HepG2 (cell line): ENCODE data around the gene TCEANC2. TPM values are rescaled to one million over a fixed set of nuclear protein-coding genes. Genes with fewer than 3 reads are reported as not detected.

Source experiments
- BATF2 ChIP-seq: sonication (generic); formaldehyde crosslinking; IDR thresholded peaks from 2 replicates; pipeline ENCODE4 v1.8.0; 2022; ENCODE audit warnings: mild to moderate bottlenecking, missing genetic modification reagents, moderate library complexity
- CC2D1A ChIP-seq: sonication (generic); formaldehyde crosslinking; IDR thresholded peaks from 2 replicates; pipeline ENCODE4 v1.8.1; 2023; ENCODE audit warnings: mild to moderate bottlenecking, missing genetic modification reagents
- FOXK2 ChIP-seq: fragments of 450-650 bp; IDR thresholded peaks from 2 replicates; pipeline ENCODE4 v1.6.1; 2016
- HNRNPL ChIP-seq: fragments of 200-400 bp; formaldehyde crosslinking; IDR thresholded peaks from 2 replicates; pipeline ENCODE4 v1.6.1; 2017; ENCODE audit warnings: mild to moderate bottlenecking, low read depth, low read length
- HOXA5 ChIP-seq: sonication (generic); formaldehyde crosslinking; IDR thresholded peaks from 2 replicates; pipeline ENCODE4 v1.4.0; 2020; ENCODE audit warnings: missing genetic modification reagents
- MXI1 ChIP-seq: IDR thresholded peaks from 3 replicates; pipeline ENCODE4 v1.6.1; 2012; ENCODE audit warnings: low read depth, low read length, inconsistent platforms, borderline replicate concordance
- SALL1 ChIP-seq: sonication (generic); formaldehyde crosslinking; IDR thresholded peaks from 2 replicates; pipeline ENCODE4 v1.8.0; 2022; ENCODE audit warnings: mild to moderate bottlenecking, missing genetic modification reagents
- SETDB1 ChIP-seq: sonication (generic); formaldehyde crosslinking; IDR thresholded peaks from 2 replicates; pipeline ENCODE4 v1.5.1; 2020; ENCODE audit warnings: missing genetic modification reagents, mild to moderate bottlenecking, borderline replicate concordance
- SIX1 ChIP-seq: sonication (generic); formaldehyde crosslinking; IDR thresholded peaks from 2 replicates; pipeline ENCODE4 v1.4.0; 2020; ENCODE audit warnings: missing genetic modification reagents, borderline replicate concordance
- SMARCC2 ChIP-seq: fragments of 450-650 bp; IDR thresholded peaks from 2 replicates; pipeline ENCODE4 v1.6.1; 2017; ENCODE audit warnings: antibody characterized with exemption, mild to moderate bottlenecking
- SP1 ChIP-seq, 2 experiments: fragments of 450-650 bp in 1 of 2; sonication (generic) in 1 of 2; formaldehyde crosslinking in 1 of 2; IDR thresholded peaks; 2 replicates each; pipeline versions ENCODE4 v1.4.0 to v1.6.1; 2016 to 2020; ENCODE audit warnings: missing genetic modification reagents in 1 of 2
- SRY ChIP-seq: sonication (generic); formaldehyde crosslinking; IDR thresholded peaks from 2 replicates; pipeline ENCODE4 v1.8.0; 2022; ENCODE audit warnings: mild to moderate bottlenecking, missing genetic modification reagents
- TAF15 ChIP-seq: fragments of 200-400 bp; formaldehyde crosslinking; IDR thresholded peaks from one replicate; pipeline ENCODE4 v1.6.1; 2018; ENCODE audit warnings: mild to moderate bottlenecking, low read depth, low read length; ENCODE audit not compliant: poor library complexity, severe bottlenecking
- TEAD3 ChIP-seq: optimal IDR thresholded peaks from 2 replicates; pipeline ENCODE3; 2016; ENCODE audit warnings: borderline replicate concordance
- UBTF ChIP-seq: sonication (generic); formaldehyde crosslinking; IDR thresholded peaks from 2 replicates; pipeline ENCODE4 v1.4.0; 2020; ENCODE audit warnings: mild to moderate bottlenecking, missing genetic modification reagents
- ZNF143 ChIP-seq: sonication (generic); formaldehyde crosslinking; IDR thresholded peaks from 2 replicates; pipeline ENCODE4 v1.4.0; 2020; ENCODE audit warnings: missing genetic modification reagents
- ZNF329 ChIP-seq: sonication (generic); formaldehyde crosslinking; IDR thresholded peaks from 2 replicates; pipeline ENCODE4 v1.9.0; 2021; ENCODE audit warnings: low read depth, mild to moderate bottlenecking, missing genetic modification reagents
- ZNF33B ChIP-seq: sonication (generic); formaldehyde crosslinking; IDR thresholded peaks from 2 replicates; pipeline ENCODE4 v1.5.1; 2020; ENCODE audit warnings: mild to moderate bottlenecking, missing genetic modification reagents
- ZNF580 ChIP-seq: IDR thresholded peaks from 2 replicates; pipeline ENCODE4 v1.6.1; 2016; ENCODE audit warnings: low read depth, borderline replicate concordance
- ZNF652 ChIP-seq: IDR thresholded peaks from 2 replicates; pipeline ENCODE4 v1.6.1; 2016; ENCODE audit warnings: low read depth, borderline replicate concordance
- ZNF687 ChIP-seq: sonication (generic); formaldehyde crosslinking; IDR thresholded peaks from 2 replicates; pipeline ENCODE4 v1.5.1; 2020; ENCODE audit warnings: mild to moderate bottlenecking, missing genetic modification reagents, moderate library complexity
- ZNF7 ChIP-seq: IDR thresholded peaks from 2 replicates; pipeline ENCODE4 v1.6.1; 2016; ENCODE audit warnings: missing biosample characterization, missing genetic modification reagents
- ZSCAN20 ChIP-seq: sonication (generic); formaldehyde crosslinking; IDR thresholded peaks from 2 replicates; pipeline ENCODE4 v1.4.0; 2020; ENCODE audit warnings: missing genetic modification reagents, mild to moderate bottlenecking, borderline replicate concordance
- polyA plus RNA-seq, 8 experiments: library from polyadenylated mRNA; depleted of rRNA in 3 of 8; stranded (reverse) in 7 of 8; unstranded in 1 of 8; fragments of >200 nt; fragmentation: Illumina TruSeq in 4 of 8; extraction: Trizol in 4 of 8; gene quantifications; 2 replicates each; pipeline versions ENCODE4 v1.2.1 to v1.2.3, GENCODE V29; 2011 to 2016; ENCODE audit warnings: low read depth in 4 of 8, missing spikeins in 1 of 8, mixed read lengths in 1 of 8; ENCODE audit not compliant: insufficient read depth in 1 of 8
- total RNA-seq, 5 experiments: library from RNA; depleted of rRNA; stranded (reverse); fragments of >200 nt; fragmentation: Illumina TruSeq; extraction: Trizol; gene quantifications; 2 replicates each; pipeline ENCODE4 v1.2.3, GENCODE V29; 2016; ENCODE audit warnings: low read depth in 1 of 5

TCEANC2 gene
- total and polyA plus RNA-seq, 2 of the 13 experiments (the other 11 are each of a cell fraction or from before 2014, with no cell fraction given), result 3.8 to 5.0 TPM

- TF ChIP-seq BATF2, result no peak
- TF ChIP-seq UBTF (CRISPR knock-in tag), result peak; percentile 31; the same call in 1 of the 2 replicates
- TF ChIP-seq ZSCAN20 (CRISPR knock-in tag), result no peak
- peak; percentile 62; the same call in 1 of the 2 replicates for TF ChIP-seq SIX1 (CRISPR knock-in tag)
- TF ChIP-seq ZNF580 (CRISPR knock-in tag), result no peak
- no peak for TF ChIP-seq SMARCC2
- TF ChIP-seq FOXK2, result no peak
- 0 out of 2 replicates have a peak, but pooled peaks have one; percentile 12 for TF ChIP-seq ZNF143 (CRISPR knock-in tag)
- no peak for TF ChIP-seq TAF15
- TF ChIP-seq ZNF687 (CRISPR knock-in tag), result peak; percentile 26; the same call in 1 of the 2 replicates
- TF ChIP-seq SP1 (IDR thresholded peaks at IDR 0.05), result no peak
- TF ChIP-seq SP1 (CRISPR knock-in tag; IDR thresholded peaks at IDR 0.05), result no peak
- TF ChIP-seq MXI1, result no peak
- no peak for TF ChIP-seq SETDB1 (CRISPR knock-in tag)
- TF ChIP-seq ZNF652 (CRISPR knock-in tag), result no peak
- no peak for TF ChIP-seq SALL1 (CRISPR knock-in tag)
- no peak for TF ChIP-seq HOXA5 (CRISPR knock-in tag)
- TF ChIP-seq SRY (CRISPR knock-in tag), result no peak
- TF ChIP-seq ZNF7 (CRISPR knock-in tag), result no peak
- TF ChIP-seq CC2D1A (CRISPR knock-in tag), result no peak
- no peak for TF ChIP-seq ZNF33B (CRISPR knock-in tag)
- no peak for TF ChIP-seq TEAD3 (CRISPR knock-in tag)
- TF ChIP-seq HNRNPL, result no peak
- no peak for TF ChIP-seq ZNF329 (CRISPR knock-in tag)
Measured at GRCh38 chr1:54153535-54154439, 100.4 kb downstream of the TCEANC2 start (continued).
